ENCODE results near the gene EFNA2.

Gene EFNA2

GRCh38 chr19:1272423-1273262, 13.0 kb upstream of the EFNA2 start:
- no peak for DNase-seq (ENCODE audit: low read depth in 3 of 3)

GRCh38 chr19:1273263-1274041, 12.2 kb upstream of the EFNA2 start:
- no peak for DNase-seq (ENCODE audit: low read depth in 3 of 3)

DNA sequence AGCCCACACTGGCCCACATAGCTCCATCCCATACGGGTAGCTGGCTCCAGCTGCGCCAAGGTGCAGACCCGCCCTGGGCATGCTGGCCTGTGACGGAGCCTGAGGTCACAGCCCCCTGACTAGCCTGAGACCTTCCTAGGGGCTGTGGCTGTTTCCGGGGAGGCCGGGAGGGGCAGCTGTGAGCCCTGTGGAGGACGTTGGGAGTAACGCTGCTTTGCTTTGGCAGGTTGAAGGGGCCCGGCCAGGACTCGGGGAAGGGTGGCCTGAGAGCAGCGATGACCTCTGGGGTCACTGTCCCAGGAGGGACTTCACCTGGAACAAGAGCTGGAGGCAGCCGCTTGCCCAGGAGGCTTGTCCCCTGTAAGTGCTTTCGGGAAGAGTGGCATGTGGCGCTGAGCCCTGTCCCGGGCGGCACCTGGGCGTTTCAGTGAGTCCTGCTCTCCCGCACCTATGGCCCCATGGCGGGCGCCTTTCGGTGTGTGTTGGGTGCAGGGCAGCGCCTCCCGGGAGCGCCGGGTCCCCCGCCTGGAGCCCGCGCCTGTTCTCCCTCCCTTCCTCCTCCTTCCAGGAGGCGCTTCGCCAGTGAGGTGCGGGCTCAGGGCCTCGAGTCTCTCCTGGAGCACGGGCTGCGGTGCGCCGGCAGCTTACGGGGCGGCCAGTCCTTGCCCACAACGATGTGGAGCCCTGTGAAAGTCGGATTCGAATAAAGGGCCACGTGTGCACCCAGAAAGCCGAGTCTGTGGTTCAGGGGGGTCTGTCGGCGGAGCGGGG, 11.4 kb upstream of the EFNA2 start:
- DNase-seq (ENCODE audit: low read depth in 3 of 3) = no peak

- DNase-seq (ENCODE audit: low read depth in 3 of 3) = no peak
These were observed 10.8 kb upstream of the EFNA2 start for GRCh38 chr19:1274852-1275259.

- peak; percentile 91 to 97 (median 94) for DNase-seq (ENCODE audit: low read depth in 3 of 3)
These were observed 10.3 kb upstream of the EFNA2 start, which contains the start of gene FAM174C for GRCh38 chr19:1275260-1275975. Gene FAM174C, plus strand, starts transcription at chr19:1275530. Its CDS starts 20 bp downstream, at chr19:1275550.

- DNase-seq (ENCODE audit: low read depth in 3 of 3) = no peak
These were observed 9.6 kb upstream of the EFNA2 start for GRCh38 chr19:1275976-1276627.

DNA sequence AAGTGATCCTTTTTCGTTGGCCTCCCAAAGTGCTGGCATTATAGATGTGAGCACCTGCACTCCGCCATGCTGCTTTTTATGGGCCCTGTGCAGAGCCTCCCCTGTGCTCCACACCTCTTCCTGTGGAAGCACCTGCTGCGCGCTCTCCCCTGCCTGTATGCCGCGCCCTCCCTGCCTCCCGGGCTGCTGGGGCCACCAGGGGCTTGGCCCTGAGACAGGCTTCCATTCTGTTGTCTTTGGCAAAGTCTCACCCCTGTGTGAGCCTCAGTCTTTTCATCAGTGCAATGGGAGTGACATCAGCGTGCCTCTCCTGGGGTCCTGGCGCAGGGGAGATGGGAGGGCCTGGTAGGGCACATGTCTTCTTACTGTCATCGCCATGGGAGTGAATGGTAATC, 9.0 kb upstream of the EFNA2 start:
- no peak for DNase-seq (ENCODE audit: low read depth in 3 of 3)

- DNase-seq (ENCODE audit: low read depth in 3 of 3) = no peak
These were observed 8.6 kb upstream of the EFNA2 start for GRCh38 chr19:1277061-1277460.

- DNase-seq (ENCODE audit: low read depth in 3 of 3) = no peak
These were observed 7.6 kb upstream of the EFNA2 start for GRCh38 chr19:1278074-1278473.

DNA sequence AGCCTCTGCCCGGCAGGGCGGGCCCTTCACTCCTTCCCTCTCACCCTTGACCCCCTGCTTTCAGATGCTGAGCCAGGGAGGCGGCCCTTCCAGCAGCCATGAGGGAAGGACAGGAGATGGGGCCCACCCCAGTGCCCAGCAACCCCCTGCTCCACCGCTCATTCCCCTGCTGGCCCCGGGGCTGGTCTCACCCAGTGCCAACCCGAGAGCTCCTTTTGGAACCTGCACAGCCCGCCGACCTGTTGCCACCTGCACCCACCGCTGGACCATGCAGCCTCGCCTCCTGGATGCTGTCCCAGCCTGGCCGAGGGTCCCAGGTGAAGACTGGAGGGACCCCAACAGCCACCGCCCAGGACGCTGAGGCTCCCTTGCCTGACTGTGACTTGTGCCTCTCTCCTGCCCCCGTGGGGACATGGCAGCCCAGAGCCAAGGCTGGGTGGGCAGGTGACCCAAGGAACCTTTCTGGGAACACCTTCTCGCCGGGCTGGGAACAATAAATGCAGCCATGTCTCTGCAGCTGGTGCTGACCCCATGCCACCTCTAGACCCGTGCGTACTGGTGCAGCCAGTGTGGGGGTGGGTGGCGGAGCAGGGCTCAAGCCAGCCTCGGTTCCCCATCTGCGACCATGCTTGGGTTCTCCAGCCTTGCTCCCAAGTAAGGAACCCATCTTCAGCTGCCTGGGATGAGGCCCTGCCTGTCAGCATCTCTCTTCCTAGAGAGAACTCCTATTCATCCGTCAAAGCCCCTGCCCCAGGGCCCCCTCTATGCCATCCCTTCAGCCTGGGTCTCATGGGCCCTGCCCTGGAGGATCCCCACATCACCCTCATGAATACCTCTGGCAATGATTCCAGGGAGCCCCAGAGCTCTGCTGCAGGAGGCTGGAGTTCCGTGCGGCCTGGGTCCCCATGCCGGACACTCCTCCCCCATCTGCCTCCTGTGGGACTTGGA, 6.7 kb upstream of the EFNA2 start:
- no peak for DNase-seq (ENCODE audit: low read depth in 3 of 3)

GRCh38 chr19:1279782-1280341, 5.8 kb upstream of the EFNA2 start:
- DNase-seq (ENCODE audit: low read depth in 3 of 3) = peak; percentile 60 to 79 (median 60)

DNA sequence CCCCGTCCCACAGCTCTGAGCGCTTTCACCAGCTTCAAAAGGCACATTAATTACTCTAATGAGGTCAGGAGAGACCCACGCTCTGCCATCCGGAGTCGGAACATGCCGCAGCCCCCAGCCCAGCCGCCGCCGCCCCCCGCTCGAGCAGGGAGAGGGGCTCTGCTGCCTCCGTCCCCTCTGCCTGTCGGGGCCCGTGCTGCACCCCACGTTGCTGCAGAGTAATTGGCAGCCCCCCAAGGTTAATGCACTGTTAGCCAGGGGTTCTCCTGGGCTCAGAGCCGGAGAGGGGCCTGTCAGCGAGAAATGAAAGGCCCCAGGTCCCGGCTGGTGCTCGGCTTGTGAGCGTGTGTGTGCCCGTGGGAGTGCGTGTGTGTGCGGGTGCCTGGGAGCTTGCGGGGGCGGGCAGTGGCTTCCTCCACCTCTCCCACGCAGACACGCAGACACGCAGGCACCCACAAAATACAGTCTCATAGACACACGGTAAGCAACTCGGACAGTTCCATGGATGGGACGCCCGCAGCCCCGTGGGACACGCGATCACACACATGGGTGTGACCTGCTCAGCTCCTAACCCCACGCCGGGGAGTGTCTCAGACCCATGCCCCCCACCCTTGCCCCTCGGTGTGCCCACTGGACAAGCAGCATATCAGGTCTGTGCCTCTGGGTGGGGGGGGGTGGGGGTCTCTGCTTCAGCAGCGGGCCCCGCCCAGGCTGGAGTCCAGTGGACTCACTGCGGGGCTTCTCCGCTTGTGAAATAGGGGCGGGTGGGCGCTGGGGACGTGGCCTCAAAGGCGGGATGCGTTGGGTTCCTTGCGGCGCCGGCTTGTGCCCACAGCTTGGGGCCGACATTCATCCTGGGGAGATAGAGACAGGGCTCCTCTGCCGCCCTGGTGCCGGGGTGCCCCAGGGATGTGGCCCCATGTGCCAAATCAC, 4.8 kb upstream of the EFNA2 start:
- no peak for DNase-seq (ENCODE audit: low read depth in 3 of 3)

- DNase-seq (ENCODE audit: low read depth in 3 of 3) = no peak
These were observed 3.9 kb upstream of the EFNA2 start for GRCh38 chr19:1281569-1282287.

GRCh38 chr19:1282588-1283206, 3.0 kb upstream of the EFNA2 start:
- no peak for DNase-seq (ENCODE audit: low read depth in 3 of 3)

- no peak for DNase-seq (ENCODE audit: low read depth in 3 of 3)
These were observed 2.3 kb upstream of the EFNA2 start for GRCh38 chr19:1283207-1283916.

DNA sequence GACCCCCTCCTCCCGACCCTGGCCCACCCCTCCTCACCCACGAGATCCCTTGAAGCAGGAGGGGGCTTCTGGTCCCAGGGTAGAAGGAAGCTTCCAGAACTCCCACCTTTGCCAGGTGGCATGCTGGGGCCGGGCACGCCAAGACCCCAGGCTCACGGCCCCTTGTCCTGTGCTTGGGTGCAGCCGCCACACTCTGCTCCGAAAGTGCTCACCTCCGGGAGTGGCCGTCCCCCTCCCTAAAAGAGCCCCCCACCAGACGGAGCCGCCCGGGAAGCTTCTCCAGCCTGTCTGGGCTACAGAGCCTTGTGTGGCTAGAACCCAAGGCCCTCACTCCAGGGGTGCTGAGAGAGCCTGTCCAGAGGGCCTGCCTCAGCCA, 1.8 kb upstream of the EFNA2 start:
- DNase-seq (ENCODE audit: low read depth in 3 of 3) = no peak
